Measurements from ENCODE around the gene ACBD7.

DNA sequence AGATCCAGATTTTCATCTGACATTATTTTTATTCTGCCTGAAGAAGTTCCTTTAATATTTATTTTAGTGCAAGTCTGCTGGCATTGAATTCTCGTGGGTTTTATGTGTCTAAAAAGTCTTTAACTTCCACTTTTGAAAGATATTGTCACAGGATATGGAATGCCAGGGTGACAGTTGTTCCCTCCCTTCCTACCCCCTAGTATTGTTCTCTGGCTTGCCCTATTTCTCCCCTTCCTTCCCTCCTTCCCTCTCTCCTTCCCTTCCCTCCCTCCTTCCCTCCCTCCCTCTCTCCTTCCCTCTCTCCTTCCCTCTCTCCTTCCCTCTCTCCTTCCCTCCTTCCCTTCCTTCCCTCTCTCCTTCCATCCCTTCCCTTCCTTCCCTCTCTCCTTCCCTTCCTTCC is 29.9 kb downstream of the ACBD7 start:
- no peak for TF ChIP-seq MYC (IDR thresholded peaks at IDR 0.05; ENCODE audit: low read depth, low read length)
- TF ChIP-seq, protein P1, sequence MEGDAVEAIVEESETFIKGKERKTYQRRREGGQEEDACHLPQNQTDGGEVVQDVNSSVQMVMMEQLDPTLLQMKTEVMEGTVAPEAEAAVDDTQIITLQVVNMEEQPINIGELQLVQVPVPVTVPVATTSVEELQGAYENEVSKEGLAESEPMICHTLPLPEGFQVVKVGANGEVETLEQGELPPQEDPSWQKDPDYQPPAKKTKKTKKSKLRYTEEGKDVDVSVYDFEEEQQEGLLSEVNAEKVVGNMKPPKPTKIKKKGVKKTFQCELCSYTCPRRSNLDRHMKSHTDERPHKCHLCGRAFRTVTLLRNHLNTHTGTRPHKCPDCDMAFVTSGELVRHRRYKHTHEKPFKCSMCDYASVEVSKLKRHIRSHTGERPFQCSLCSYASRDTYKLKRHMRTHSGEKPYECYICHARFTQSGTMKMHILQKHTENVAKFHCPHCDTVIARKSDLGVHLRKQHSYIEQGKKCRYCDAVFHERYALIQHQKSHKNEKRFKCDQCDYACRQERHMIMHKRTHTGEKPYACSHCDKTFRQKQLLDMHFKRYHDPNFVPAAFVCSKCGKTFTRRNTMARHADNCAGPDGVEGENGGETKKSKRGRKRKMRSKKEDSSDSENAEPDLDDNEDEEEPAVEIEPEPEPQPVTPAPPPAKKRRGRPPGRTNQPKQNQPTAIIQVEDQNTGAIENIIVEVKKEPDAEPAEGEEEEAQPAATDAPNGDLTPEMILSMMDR (IDR thresholded peaks at IDR 0.05; ENCODE audit: low read depth, low read length) = no peak
